Neural progenitor cell (in vitro differentiated cells): ENCODE measurements around the gene MACROD2.

Experiments used
- CTCF ChIP-seq: fragments of 200-600 bp; sonication (generic); IDR thresholded peaks from 2 replicates; pipeline ENCODE4 v1.5.1; 2017; ENCODE audit warnings: antibody characterized with exemption, mild to moderate bottlenecking
- EZH2 ChIP-seq: fragments of 200-600 bp; sonication (generic); IDR thresholded peaks from 2 replicates; pipeline ENCODE4 v1.6.1; 2017; ENCODE audit warnings: antibody characterized with exemption, mild to moderate bottlenecking, moderate library complexity

GRCh38 chr20:15179781-15180180 is 1184.5 kb downstream of the MACROD2 start:
- TF ChIP-seq CTCF (no peak), EZH2 (no peak)
